ENCODE measurements around the gene DOCK2. TPM values are rescaled to one million over a fixed set of nuclear protein-coding genes. Genes with fewer than 3 reads are reported as not detected.

DOCK2 gene
- total RNA-seq, 1 experiment from 2014 or later, result 4.6 TPM

GRCh38 chr5:170056561-170057267 lies 419.6 kb downstream of the DOCK2 start:
- Mint-ChIP-seq H3K4me3 (no peak overlapping the region), H3K36me3 (no peaks in the 10 kb centered on the region), H3K27me3 (ENCODE audit: low read depth) (no peaks in the 10 kb centered on the region; the same call in 1 of the 2 replicates), H3K27ac (no peak overlapping the region), H3K9me3 (no peaks in the 10 kb centered on the region), H3K4me1 (no peaks in the 10 kb centered on the region)
- TF ChIP-seq E2F4 (CRISPR knock-in tag; IDR thresholded peaks at IDR 0.05; ENCODE audit: borderline replicate concordance, low read depth) (no peak), CTCF (IDR thresholded peaks at IDR 0.05) (no peak)
- ATAC-seq, result no peak
- DNase-seq (ENCODE audit: low spot score), result no peak
- POLR2A ChIA-PET, result no interaction called here
- CTCF ChIA-PET, result interaction anchor here (0.6 to 1.3 kb wide), 3 partner anchors 14 to 197 kb away, joined by 3 to 4 read pairs (median 4); no protein-coding TSS in a partner anchor

GRCh38 chr5:170057311-170057710 lies 420.2 kb downstream of the DOCK2 start:
- ATAC-seq, result no peak
- ChIA-PET CTCF (interaction anchor here (0.6 to 1.9 kb wide), 2 partner anchors 77 to 197 kb away, joined by 4 to 6 read pairs; partner anchors contain the start of gene INSYN2B), POLR2A (no interaction called here)
- H3K27me3 Mint-ChIP-seq (ENCODE audit: low read depth), result no peaks in the 10 kb centered on the region; the same call in 1 of the 2 replicates
- H3K36me3 Mint-ChIP-seq, result no peaks in the 10 kb centered on the region
- no peak for TF ChIP-seq AR (CRISPR knock-in tag; IDR thresholded peaks at IDR 0.05)
- TF ChIP-seq ZNF671 (CRISPR knock-in tag; IDR thresholded peaks at IDR 0.05), result no peak
- TF ChIP-seq E2F1 (CRISPR knock-in tag; IDR thresholded peaks at IDR 0.05), result no peak
- no peak for TF ChIP-seq IRF2 (CRISPR knock-in tag; IDR thresholded peaks at IDR 0.05; ENCODE audit: borderline replicate concordance, low read depth)
- TF ChIP-seq USF1 (CRISPR knock-in tag; IDR thresholded peaks at IDR 0.05), result no peak
- no peak for TF ChIP-seq MLX (CRISPR knock-in tag; IDR thresholded peaks at IDR 0.05)
- no peak overlapping the region for H3K4me3 Mint-ChIP-seq
- H3K4me1 Mint-ChIP-seq, result no peaks in the 10 kb centered on the region
- H3K9me3 Mint-ChIP-seq, result no peaks in the 10 kb centered on the region
- no peak for DNase-seq (ENCODE audit: low spot score)
- H3K27ac Mint-ChIP-seq, result no peak overlapping the region

GRCh38 chr5:170059221-170059620 lies 422.1 kb downstream of the DOCK2 start:
- ATAC-seq, result no peak
- Mint-ChIP-seq H3K4me3 (no peak overlapping the region), H3K4me1 (no peaks in the 10 kb centered on the region), H3K27me3 (ENCODE audit: low read depth) (no peaks in the 10 kb centered on the region), H3K9me3 (no peaks in the 10 kb centered on the region), H3K27ac (no peak overlapping the region), H3K36me3 (no peaks in the 10 kb centered on the region)
- no peak for DNase-seq (ENCODE audit: low spot score)
- POLR2A ChIA-PET, result no interaction called here
- CTCF ChIA-PET, result interaction anchor here (1.9 kb wide), 1 partner anchor 79 kb away, joined by 6 read pairs; the partner anchor contains the start of gene INSYN2B
- TF ChIP-seq RELA (CRISPR knock-in tag; IDR thresholded peaks at IDR 0.05; ENCODE audit: borderline replicate concordance), result no peak
- TF ChIP-seq CREB1 (CRISPR knock-in tag; IDR thresholded peaks at IDR 0.05), result no peak
- TF ChIP-seq ZNF396 (CRISPR knock-in tag; IDR thresholded peaks at IDR 0.05; ENCODE audit: borderline replicate concordance), result no peak
- no peak for TF ChIP-seq ELF4 (CRISPR knock-in tag; IDR thresholded peaks at IDR 0.05; ENCODE audit: low read depth)
- no peak for TF ChIP-seq E2F5 (CRISPR knock-in tag; IDR thresholded peaks at IDR 0.05)
- no peak for TF ChIP-seq MAX (CRISPR knock-in tag; IDR thresholded peaks at IDR 0.05)
- no peak for TF ChIP-seq ATF6 (CRISPR knock-in tag; IDR thresholded peaks at IDR 0.05)
- no peak for TF ChIP-seq CREM (CRISPR knock-in tag; IDR thresholded peaks at IDR 0.05)

Data from WTC11 (cell line).